ENCODE measurements around the gene OLFM3. TPM values are rescaled to one million over a fixed set of nuclear protein-coding genes. Genes with fewer than 3 reads are reported as not detected.
A peak's percentile ranks its signal among the peaks of the same experiment; 100 is the strongest.

The OLFM3 gene
- total and polyA plus RNA-seq, 2 donors (not counting 3 experiments of a cell fraction or from before 2014, with no cell fraction given): not detected

DNA sequence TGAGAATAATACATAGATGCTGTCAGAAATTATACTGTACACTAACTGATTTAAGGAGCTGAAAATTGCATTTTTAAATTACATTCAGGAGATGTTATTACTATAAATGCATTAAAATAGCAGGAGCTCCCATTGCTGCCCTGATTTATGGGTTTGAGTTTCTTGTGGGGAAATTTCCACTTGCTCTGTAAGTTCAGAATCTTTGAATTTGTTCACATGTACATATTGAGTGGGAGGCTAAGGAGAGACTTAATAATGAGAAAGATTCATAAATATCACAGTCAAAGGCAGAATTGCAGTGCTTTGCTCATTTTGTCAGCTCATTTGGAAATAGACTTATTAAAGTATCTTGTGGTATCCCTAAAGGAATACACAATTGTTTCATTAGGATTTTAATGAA is 170.3 kb downstream of the OLFM3 start:
- Histone ChIP-seq H3K36me3 (ENCODE audit: control insufficient read depth in 2 of 2, extremely low read depth in 1 of 2, insufficient read depth in 2 of 2, low read length in 2 of 2) (no peaks in the 10 kb centered on the region), H2AFZ (ENCODE audit: low read depth, low read length) (no peak overlapping the region), H3K9ac (replicated peaks; ENCODE audit: extremely low read depth, insufficient read depth, low read length) (no peak overlapping the region), H4K20me1 (replicated peaks; ENCODE audit: control insufficient read depth, extremely low read depth, insufficient read depth, low read length) (no peaks in the 10 kb centered on the region), H3K27ac (ENCODE audit: insufficient read depth, low read depth, low read length) (no peak overlapping the region), H3K4me2 (ENCODE audit: insufficient read depth, low read length) (no peak overlapping the region), H3K79me2 (ENCODE audit: control insufficient read depth, insufficient read depth, low read length) (no peaks in the 10 kb centered on the region), H3K4me3 (replicated peaks in 1 of 3; ENCODE audit: insufficient read depth in 1 of 3, low read depth in 1 of 3, low read length in 3 of 3) (no peak overlapping the region), H3K27me3 (ENCODE audit: control insufficient read depth in 2 of 2, insufficient read depth in 2 of 2, low read length in 2 of 2) (peaks cover 0 to 2% of the 10 kb centered on the region in 2 experiments), H3K9me3 (replicated peaks; ENCODE audit: control insufficient read depth, insufficient read depth, low read length) (no peaks in the 10 kb centered on the region), H3K4me1 (ENCODE audit: control insufficient read depth, extremely low read depth, insufficient read depth, low read length) (no peaks in the 10 kb centered on the region), H3K9me1 (replicated peaks; ENCODE audit: control insufficient read depth, extremely low read depth, insufficient read depth, low read length) (no peaks in the 10 kb centered on the region)
- BruUV-seq (replicated peaks): no TSS peak
- intact Hi-C loops (cut with micrococcal nuclease): no loop called here
- TF ChIP-seq JUN (IDR thresholded peaks at IDR 0.05; ENCODE audit: borderline replicate concordance, insufficient read depth, insufficient read length, low read depth): no peak
- TF ChIP-seq, protein P1, sequence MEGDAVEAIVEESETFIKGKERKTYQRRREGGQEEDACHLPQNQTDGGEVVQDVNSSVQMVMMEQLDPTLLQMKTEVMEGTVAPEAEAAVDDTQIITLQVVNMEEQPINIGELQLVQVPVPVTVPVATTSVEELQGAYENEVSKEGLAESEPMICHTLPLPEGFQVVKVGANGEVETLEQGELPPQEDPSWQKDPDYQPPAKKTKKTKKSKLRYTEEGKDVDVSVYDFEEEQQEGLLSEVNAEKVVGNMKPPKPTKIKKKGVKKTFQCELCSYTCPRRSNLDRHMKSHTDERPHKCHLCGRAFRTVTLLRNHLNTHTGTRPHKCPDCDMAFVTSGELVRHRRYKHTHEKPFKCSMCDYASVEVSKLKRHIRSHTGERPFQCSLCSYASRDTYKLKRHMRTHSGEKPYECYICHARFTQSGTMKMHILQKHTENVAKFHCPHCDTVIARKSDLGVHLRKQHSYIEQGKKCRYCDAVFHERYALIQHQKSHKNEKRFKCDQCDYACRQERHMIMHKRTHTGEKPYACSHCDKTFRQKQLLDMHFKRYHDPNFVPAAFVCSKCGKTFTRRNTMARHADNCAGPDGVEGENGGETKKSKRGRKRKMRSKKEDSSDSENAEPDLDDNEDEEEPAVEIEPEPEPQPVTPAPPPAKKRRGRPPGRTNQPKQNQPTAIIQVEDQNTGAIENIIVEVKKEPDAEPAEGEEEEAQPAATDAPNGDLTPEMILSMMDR (IDR thresholded peaks at IDR 0.05; ENCODE audit: extremely low read depth in 1 of 2, insufficient read depth in 1 of 2, low read depth in 1 of 2, low read length in 2 of 2): no peak
- TF ChIP-seq EZH2 (IDR thresholded peaks at IDR 0.05; ENCODE audit: borderline replicate concordance, low read depth, low read length, severe bottlenecking): no peak
- POLR2A ChIA-PET: no interaction called here
- DNase-seq (ENCODE audit: low read depth, low spot score) (no peak), FAIRE-seq (no peak)
- dilution Hi-C loops (cut with MboI; ENCODE audit: extremely low pct_ligation_motif_present, low sequenced_read_pairs): no loop called here
- CTCF ChIA-PET: interaction anchor here (1.0 kb wide), 1 partner anchor 10 kb away, joined by 3 read pairs; no protein-coding TSS in a partner anchor

GRCh38 chr1:101820071-101820470 is 176.7 kb downstream of the OLFM3 start:
- Histone ChIP-seq H3K4me2 (ENCODE audit: insufficient read depth, low read length) (no peak overlapping the region), H3K9me3 (replicated peaks; ENCODE audit: control insufficient read depth, insufficient read depth, low read length) (no peaks in the 10 kb centered on the region), H3K9me1 (replicated peaks; ENCODE audit: control insufficient read depth, extremely low read depth, insufficient read depth, low read length) (no peaks in the 10 kb centered on the region), H3K27ac (ENCODE audit: insufficient read depth, low read depth, low read length) (no peak overlapping the region), H4K20me1 (replicated peaks; ENCODE audit: control insufficient read depth, extremely low read depth, insufficient read depth, low read length) (no peaks in the 10 kb centered on the region), H2AFZ (ENCODE audit: low read depth, low read length) (no peak overlapping the region), H3K4me3 (replicated peaks in 1 of 3; ENCODE audit: insufficient read depth in 1 of 3, low read depth in 1 of 3, low read length in 3 of 3) (no peak overlapping the region), H3K9ac (replicated peaks; ENCODE audit: extremely low read depth, insufficient read depth, low read length) (no peak overlapping the region), H3K4me1 (ENCODE audit: control insufficient read depth, extremely low read depth, insufficient read depth, low read length) (no peaks in the 10 kb centered on the region), H3K36me3 (ENCODE audit: control insufficient read depth in 2 of 2, extremely low read depth in 1 of 2, insufficient read depth in 2 of 2, low read length in 2 of 2) (no peaks in the 10 kb centered on the region), H3K27me3 (ENCODE audit: control insufficient read depth in 2 of 2, insufficient read depth in 2 of 2, low read length in 2 of 2) (peaks cover 0 to 2% of the 10 kb centered on the region in 2 experiments), H3K79me2 (ENCODE audit: control insufficient read depth, insufficient read depth, low read length) (no peaks in the 10 kb centered on the region)
- ChIA-PET POLR2A (no interaction called here), CTCF (interaction anchor here (0.9 to 2.3 kb wide), 5 partner anchors 50 to 1695 kb away, joined by 3 to 8 read pairs (median 4); no protein-coding TSS in a partner anchor)
- no TSS peak for BruUV-seq (replicated peaks)
- DNase-seq (ENCODE audit: low read depth, low spot score) (peak; percentile 12), FAIRE-seq (no peak)
- dilution Hi-C loops (cut with MboI; ENCODE audit: extremely low pct_ligation_motif_present, low sequenced_read_pairs): no loop called here
- TF ChIP-seq GATA2 (IDR thresholded peaks at IDR 0.05; ENCODE audit: insufficient read depth, insufficient read length, low read depth, low read length) (no peak), FOS (IDR thresholded peaks at IDR 0.05; ENCODE audit: borderline replicate concordance, insufficient read depth, low read length) (no peak)
- intact Hi-C loops (cut with micrococcal nuclease): loop anchor here (1.0 kb wide), 1 partner anchor 614 kb away; no protein-coding TSS in a partner anchor

Measured in endothelial cell of umbilical vein (primary cell).